Chondrocyte (in vitro differentiated cells): ENCODE measurements around the gene FCGBP. TPM values are rescaled to one million over a fixed set of nuclear protein-coding genes. Genes with fewer than 3 reads are reported as not detected.
"Not testable (repeated sequence)": the region's sequence is repeated elsewhere in the genome, so short reads cannot be mapped to it uniquely, and the experiment has no call there.

Experiments used
- DNase-seq: peaks from one replicate; pipeline ENCODE4 v3.0.0; 2021; ENCODE audit warnings: mixed read lengths, low spot score
- H3K27ac Mint-ChIP-seq: one replicate; pipeline ENCODE4 v1.8.0; 2021; ENCODE audit warnings: mild to moderate bottlenecking, moderate library complexity, mixed read lengths; ENCODE audit not compliant: unreplicated experiment
- H3K27me3 Mint-ChIP-seq: 2 replicates; pipeline ENCODE4 v1.8.0; 2021; ENCODE audit warnings: low read depth, mixed read lengths
- H3K36me3 Mint-ChIP-seq: 2 replicates; pipeline ENCODE4 v1.8.0; 2021; ENCODE audit warnings: low read depth, mixed read lengths
- H3K4me1 Mint-ChIP-seq: 2 replicates; pipeline ENCODE4 v1.8.0; 2021; ENCODE audit warnings: low read depth, mild to moderate bottlenecking, mixed read lengths
- H3K4me3 Mint-ChIP-seq: one replicate; pipeline ENCODE4 v1.8.0; 2021; ENCODE audit warnings: mild to moderate bottlenecking, moderate library complexity, mixed read lengths; ENCODE audit not compliant: unreplicated experiment
- H3K9me3 Mint-ChIP-seq: 2 replicates; pipeline ENCODE4 v1.8.0; 2021; ENCODE audit warnings: low read depth, mixed read lengths
- total RNA-seq: library from RNA; stranded (reverse); gene quantifications from 3 replicates; pipeline ENCODE4 v1.2.1, GENCODE V29; 2021

The FCGBP gene
- total RNA-seq, 1 donor from 2014 or later, result 0.42 TPM

- not testable (repeated sequence) for H3K27ac Mint-ChIP-seq, H3K4me1 Mint-ChIP-seq, H3K4me3 Mint-ChIP-seq, H3K9me3 Mint-ChIP-seq, H3K36me3 Mint-ChIP-seq, H3K27me3 Mint-ChIP-seq
- peak; percentile 55 for DNase-seq
These were observed 48.4 kb downstream of the FCGBP start for GRCh38 chr19:39885821-39886554.

DNA sequence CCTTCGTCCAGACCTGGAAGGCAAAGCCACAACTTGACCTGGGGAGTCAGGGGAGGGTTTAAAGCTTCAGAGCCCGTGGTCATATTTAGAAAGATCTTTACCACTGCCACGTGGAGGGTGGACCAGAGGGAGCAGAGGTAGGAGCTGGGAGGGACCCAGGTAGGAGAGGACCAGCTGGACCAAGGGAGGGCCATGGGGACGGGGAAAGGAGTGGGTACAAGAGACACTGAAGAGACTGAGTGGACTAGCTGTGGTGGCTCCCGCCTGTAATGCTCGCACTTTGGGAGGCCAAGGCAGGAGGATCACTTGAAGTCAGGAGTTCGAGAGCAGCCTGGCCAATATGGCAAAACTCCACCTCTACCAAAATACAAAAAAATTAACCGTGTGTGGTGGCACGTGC, 49.7 kb downstream of the FCGBP start:
- not testable (repeated sequence) for H3K4me1 Mint-ChIP-seq, H3K9me3 Mint-ChIP-seq, DNase-seq, H3K4me3 Mint-ChIP-seq, H3K36me3 Mint-ChIP-seq, H3K27me3 Mint-ChIP-seq, H3K27ac Mint-ChIP-seq

Other genes with a start within 250 kb of the FCGBP start
- gene LGALS14, start 230.2 kb downstream of the FCGBP start, total RNA-seq, result not detected in 3 replicates
- not detected in 3 replicates for gene CLC, start 196.6 kb downstream of the FCGBP start, total RNA-seq
- not detected in 3 replicates for gene LEUTX, start 155.8 kb downstream of the FCGBP start, total RNA-seq
- 15.0 to 20.0 TPM (median 19.6 TPM) in 3 replicates for gene DYRK1B, start 100.5 kb downstream of the FCGBP start, total RNA-seq
- 95.0 to 119 TPM (median 104 TPM) in 3 replicates for gene FBL, start 88.3 kb downstream of the FCGBP start, total RNA-seq
- 75.2 to 94.4 TPM (median 75.4 TPM) in 3 replicates for gene PSMC4, start 36.5 kb upstream of the FCGBP start, total RNA-seq
- gene ZNF546, start 62.4 kb upstream of the FCGBP start, total RNA-seq, result 2.0 to 7.5 TPM (median 3.6 TPM) in 3 replicates
- gene ZNF780B, start 121.6 kb upstream of the FCGBP start, total RNA-seq, result 9.5 to 16.0 TPM (median 10.1 TPM) in 3 replicates
- 6.0 to 11.0 TPM (median 10.9 TPM) in 3 replicates for gene ZNF780A, start 156.3 kb upstream of the FCGBP start, total RNA-seq